HS-5 (cell line): Measurements from ENCODE around the gene KANTR.
"Not testable (repeated sequence)": the region's sequence is repeated elsewhere in the genome, so short reads cannot be mapped to it uniquely, and the experiment has no call there.

ENCODE experiments used
- DNase-seq: peaks from one replicate; pipeline ENCODE4 v3.0.0-alpha.2; 2012; ENCODE audit warnings: low read depth

KANTR gene

DNA sequence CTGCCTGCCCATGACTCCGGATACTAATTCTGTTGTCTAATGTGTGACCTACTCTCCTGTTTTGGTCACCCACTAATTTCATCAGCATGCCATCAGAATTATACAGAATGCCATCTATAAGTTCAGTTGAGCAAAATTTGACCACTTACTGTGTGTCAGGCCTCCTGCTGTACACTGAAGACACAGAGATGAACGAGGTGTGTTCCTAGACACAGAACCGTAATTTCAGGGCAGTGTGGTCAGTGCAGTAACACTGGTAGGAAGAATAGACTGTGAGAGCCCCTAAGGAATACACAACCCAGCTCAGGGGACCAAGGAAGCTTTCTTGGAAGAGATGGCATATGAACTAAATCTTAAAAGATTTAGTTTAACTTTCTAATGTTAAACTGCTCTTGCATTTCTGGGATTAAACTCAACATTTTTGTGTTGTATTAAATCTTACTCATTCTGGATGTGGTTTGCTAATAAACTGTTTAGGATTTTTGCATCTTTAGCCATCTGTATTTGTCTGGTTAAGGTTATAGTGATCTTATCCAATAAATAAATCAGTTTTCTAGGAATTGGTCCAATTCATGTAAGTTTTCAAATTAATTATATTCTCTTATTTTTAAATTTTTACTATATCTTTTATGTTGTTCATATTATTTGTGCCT, 34.3 kb downstream of the KANTR start:
- DNase-seq, result no peak

DNA sequence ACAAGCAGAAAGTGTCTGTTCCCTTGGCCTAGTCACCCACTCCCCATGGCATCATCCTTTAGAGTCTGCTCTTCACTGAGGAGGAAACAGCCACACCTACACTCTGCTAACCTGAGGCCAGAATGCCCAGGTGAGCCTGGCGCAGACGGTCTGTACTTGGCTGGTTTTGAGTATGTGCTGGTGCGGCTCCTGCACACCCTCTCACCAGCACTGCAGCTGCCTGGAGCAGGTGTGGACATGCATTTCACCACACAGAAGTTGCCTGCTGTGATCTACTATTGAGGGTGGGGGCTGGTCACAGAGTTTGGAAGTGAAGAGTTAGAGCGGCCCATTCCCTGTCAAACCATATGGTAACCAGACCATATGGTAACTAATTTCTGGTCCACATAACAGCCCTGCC, 39.5 kb downstream of the KANTR start:
- no peak for DNase-seq

DNA sequence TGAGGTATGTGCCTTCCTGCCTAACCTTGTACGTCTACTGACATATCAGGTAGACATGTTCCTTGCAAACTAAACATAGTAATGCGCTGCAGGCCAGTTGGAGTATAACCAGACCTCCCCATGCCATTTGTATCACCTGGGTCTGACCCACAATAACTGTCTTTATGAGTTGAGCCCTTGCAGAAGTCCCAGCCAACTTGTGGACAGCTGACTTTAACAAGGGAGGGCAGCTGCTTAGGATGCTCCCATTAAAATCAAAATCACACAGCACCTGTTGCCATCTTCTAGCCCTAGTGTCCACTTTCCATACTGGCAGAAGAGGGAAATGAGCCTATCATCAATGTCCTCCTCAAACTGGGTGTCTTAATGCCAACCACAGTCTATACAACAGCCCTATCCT, 41.6 kb downstream of the KANTR start:
- no peak for DNase-seq

DNA sequence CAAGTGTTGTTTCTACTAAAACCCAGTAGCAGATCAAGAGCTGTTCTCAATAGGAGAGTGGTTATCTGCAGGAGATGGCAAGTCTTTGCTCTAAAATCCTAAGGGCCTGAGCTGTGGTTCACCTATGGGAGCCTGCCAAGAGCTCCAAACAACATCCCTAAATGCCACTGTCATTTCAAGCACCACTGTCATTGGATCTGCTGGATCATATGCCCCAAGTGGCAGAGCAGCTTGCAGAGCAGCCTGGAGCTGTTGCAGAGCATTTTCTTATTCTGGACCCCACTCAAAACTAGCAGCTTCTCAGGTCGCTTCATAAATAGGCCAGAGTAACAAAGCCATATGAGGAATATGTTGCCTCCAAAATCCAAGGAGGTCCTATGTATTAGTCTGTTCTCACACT, 59.6 kb downstream of the KANTR start:
- no peak for DNase-seq

DNA sequence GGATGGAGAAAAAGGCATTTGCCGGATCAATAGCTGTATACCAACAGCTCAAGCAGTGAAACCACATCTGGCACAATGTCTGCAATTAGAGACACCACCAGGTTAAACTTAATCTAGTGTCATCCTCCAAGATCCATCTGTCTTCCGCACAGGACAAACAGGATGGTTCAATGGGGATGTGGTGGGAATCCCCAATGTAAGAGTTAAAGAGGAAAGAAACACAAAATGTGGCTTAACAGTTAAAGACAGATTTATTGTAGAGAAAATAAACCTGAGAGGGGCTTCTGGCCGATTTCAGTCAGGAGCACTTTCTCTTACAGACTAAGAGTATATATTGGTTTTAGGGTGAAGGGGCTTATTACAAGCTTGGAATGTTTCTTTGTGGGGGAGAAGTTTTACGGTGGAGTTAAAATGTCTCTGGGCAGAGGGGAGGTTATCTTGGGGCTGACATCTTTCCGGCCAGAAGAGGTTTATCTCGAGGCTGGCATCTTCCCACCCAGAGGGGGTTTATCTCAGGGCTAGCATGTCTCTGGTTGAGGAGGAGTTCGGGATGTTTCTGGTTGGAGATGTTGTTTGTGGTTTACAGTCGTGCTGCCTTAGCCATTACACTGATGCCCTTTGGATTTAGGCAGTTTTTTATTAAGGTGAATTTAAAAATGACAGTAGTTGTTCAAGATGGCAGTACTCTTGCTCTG, 61.7 kb downstream of the KANTR start:
- no peak for DNase-seq

DNA sequence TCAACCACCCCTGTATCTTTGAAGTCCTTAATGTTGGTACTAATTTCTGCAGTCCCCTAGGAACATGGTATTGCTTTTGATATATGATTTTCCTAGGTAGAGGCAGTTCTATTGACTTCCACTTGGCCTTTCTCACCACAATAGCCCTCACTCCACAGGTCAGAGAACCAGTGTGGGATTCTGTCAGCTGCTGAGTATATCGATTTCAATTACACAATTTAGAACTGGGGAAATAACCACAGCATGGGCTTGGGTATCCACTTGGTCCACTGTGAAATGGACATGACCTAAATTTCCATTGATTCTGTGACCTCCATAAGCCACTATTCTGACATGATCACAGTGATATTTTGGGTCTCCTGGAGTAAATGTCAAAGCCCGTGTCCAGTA, 62.3 kb downstream of the KANTR start:
- DNase-seq, result no peak

DNA sequence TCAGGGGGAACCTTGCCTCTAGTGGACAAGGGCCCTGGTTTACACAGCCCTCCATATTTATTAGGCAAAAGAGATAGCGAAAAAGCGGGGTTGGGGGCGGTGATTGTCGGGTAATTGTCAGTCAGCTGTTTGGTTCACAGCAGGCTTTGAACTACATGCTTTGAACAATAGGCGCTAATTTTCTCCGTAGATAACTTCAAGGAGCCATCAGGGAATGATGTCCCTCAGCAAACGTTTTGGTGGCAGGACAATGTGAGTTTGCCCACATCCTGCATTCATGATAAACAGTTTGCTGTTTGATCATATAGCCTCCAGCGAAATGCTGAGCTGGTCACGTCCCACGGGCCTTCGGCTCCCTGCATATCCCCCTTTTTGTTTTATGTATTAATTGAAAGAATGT, 65.2 kb downstream of the KANTR start:
- DNase-seq, result no peak

DNA sequence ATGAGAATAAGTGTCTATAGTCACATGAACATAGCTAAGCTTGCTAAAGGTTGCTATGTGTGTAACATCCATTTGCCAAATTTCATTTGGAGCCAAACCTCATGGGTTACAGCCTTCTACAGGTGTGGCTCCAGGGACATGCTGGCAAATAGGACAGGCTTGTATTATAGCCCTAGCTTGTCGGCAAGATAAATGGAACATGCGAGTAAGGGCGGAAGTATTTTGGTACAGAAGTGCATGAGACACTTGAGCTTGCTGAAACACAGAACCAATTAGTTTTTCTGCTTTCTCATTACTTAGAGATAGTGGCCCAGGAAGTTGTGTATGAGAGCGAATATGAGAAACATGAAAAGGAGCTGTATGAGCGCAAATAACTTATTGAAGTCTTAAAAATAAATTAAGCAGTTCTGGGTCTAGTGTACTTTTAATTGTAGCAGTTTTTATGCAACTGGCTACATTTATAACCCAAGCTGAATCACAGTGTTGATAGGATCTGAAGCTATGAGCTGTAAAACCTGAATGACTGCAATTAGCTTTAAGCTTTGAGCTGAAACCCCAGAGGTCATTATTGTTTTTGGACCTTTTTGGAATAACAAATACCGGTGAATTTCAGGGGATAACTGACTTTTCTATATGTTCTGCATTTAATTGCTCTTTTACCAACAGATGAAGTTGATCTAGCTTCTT, 66.5 kb downstream of the KANTR start:
- no peak for DNase-seq

DNA sequence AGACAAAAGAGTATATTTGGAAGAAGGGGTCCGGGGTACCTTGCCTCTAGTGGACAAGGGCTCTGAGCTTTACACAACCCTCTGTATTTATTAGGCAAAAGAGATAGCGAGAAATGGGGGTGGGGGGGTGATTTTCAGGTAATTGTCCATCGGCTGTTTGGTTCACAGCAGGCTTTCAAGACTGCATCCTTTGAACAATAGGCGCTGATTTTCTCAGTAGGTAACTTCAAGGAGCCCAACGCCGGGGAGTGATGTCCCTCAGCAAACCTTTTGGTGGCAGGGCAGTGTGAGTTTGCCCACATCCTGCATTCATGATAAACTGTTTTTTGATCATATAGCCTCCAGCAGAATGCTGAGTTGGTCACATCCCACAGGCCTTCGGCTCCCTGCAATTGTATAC, 69.5 kb downstream of the KANTR start:
- no peak for DNase-seq

DNA sequence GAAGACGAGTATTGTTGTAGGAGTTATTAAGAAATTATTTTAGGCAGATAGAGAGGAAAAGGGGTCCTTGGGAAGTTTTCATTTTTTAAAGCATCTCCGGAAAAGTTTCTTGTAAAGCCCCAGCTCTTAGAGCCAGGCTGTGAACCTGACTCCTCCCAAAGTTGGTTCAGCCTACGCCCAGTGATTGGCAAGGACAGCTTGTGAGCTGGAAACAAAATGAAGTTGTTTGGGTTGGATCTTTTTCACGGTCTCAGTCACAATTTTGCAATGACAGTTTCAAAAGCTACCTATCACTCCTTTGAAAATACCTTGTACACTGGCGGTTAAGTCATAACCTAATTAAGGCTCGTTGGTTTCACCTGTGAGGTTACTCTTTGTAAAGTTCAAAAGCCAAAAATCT, 70.6 kb downstream of the KANTR start:
- DNase-seq, result not testable (repeated sequence)

DNA sequence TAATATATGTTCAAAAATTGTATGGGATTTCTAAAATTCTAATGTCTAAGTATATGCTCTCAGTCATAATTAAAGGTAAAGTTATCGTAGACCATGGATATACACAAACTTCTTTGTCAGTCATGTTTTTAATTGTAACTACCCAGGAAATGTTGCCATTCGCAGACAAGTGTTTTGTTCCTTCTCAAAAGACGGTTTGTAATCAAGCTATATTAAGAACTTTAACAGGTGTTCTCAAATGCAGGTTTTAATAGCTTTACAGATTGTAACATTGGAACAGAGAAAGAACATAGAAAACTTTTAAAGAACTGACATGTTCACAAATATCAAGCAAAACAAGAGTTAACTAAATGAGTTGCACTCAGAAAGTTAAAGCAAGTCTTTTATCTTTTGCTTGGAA, 72.2 kb downstream of the KANTR start:
- DNase-seq, result no peak

DNA sequence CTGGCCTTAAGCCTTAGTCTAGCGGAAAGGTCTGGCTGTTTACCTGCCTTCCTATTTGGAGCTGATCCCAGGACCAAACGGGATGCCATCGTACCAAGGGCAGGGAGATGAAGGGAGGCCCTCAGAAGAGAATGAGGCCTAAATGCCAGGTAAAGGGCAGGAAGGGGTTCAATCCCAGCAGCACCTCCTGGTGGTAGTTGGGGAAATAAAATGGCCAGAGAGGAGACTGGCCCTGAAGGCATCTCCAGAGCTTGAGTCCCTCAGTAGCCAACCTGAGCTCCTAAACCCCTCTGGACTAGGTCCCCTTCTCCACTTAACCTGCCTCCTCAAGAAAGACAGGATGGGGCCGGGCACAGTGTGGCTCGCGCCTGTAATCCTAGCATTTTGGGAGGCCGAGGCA, 77.4 kb downstream of the KANTR start:
- DNase-seq, result no peak
